Left ventricle myocardium inferior (tissue), 1 donor: Measurements from ENCODE around the gene OGFR. TPM values are rescaled to one million over a fixed set of nuclear protein-coding genes. Genes with fewer than 3 reads are reported as not detected.
"Not testable (repeated sequence)": the region's sequence is repeated elsewhere in the genome, so short reads cannot be mapped to it uniquely, and the experiment has no call there.

Source experiments
- DNase-seq: peaks from one replicate; pipeline ENCODE4 v3.0.0-alpha.2; 2020
- H3K27ac ChIP-seq: fragments of 200-600 bp; replicated peaks from 2 replicates; pipeline ENCODE4 v1.8.0; 2021
- H3K27me3 ChIP-seq: fragments of 200-600 bp; 2 replicates; pipeline ENCODE4 v1.8.0; 2021; ENCODE audit warnings: low read depth
- H3K36me3 ChIP-seq: fragments of 200-600 bp; 2 replicates; pipeline ENCODE4 v1.8.0; 2021
- H3K4me1 ChIP-seq: fragments of 200-600 bp; 2 replicates; pipeline ENCODE4 v1.8.0; 2021
- H3K4me3 ChIP-seq: fragments of 200-600 bp; 2 replicates; pipeline ENCODE4 v1.8.0; 2021; ENCODE audit warnings: mild to moderate bottlenecking, moderate library complexity
- H3K9me3 ChIP-seq: fragments of 200-600 bp; replicated peaks from 2 replicates; pipeline ENCODE4 v1.8.0; 2021
- CTCF ChIP-seq: fragments of 200-600 bp; IDR thresholded peaks from 2 replicates; pipeline ENCODE4 v1.8.0; 2021; ENCODE audit warnings: antibody characterized with exemption, mild to moderate bottlenecking, borderline replicate concordance
- intact Hi-C: fragments of 100-400 bp; cut with micrococcal nuclease; formaldehyde crosslinking; loops from one replicate; pipeline ENCODE4 v1.11.0; 2022
- total RNA-seq: library from RNA; stranded (reverse); fragmentation: NEBNext Ultra II Directional; extraction: Animal tissue kit (Norgen Biotek cat#: 25700); gene quantifications from one replicate; pipeline ENCODE4 v1.2.1, GENCODE V29; 2021
- donor health status: DM: no; HTN: yes; CAD: no; lungs with severe emphysema.

The OGFR gene
- total RNA-seq, 1 donor from 2014 or later: 19.2 TPM

GRCh38 chr20:62850333-62850974, 45.8 kb downstream of the OGFR start:
- H3K36me3 ChIP-seq: peaks cover 34% of the 10 kb centered on the region
- no peak for TF ChIP-seq CTCF
- H3K27me3 ChIP-seq: no peaks in the 10 kb centered on the region
- H3K27ac ChIP-seq: no peak overlapping the region
- no peak overlapping the region for H3K4me3 ChIP-seq
- intact Hi-C loops: no loop called here
- peaks cover 3% of the 10 kb centered on the region for H3K4me1 ChIP-seq
- no peak for DNase-seq
- no peaks in the 10 kb centered on the region for H3K9me3 ChIP-seq

- TF ChIP-seq CTCF: no peak
- Histone ChIP-seq H3K9me3 (no peaks in the 10 kb centered on the region), H3K27ac (no peak overlapping the region), H3K36me3 (peaks cover 39% of the 10 kb centered on the region), H3K4me1 (peaks cover 3% of the 10 kb centered on the region), H3K4me3 (no peak overlapping the region), H3K27me3 (no peaks in the 10 kb centered on the region)
- intact Hi-C loops: no loop called here
- DNase-seq: no peak
These were observed 47.6 kb downstream of the OGFR start for GRCh38 chr20:62852196-62852595.

- peaks cover 42% of the 10 kb centered on the region for H3K36me3 ChIP-seq
- intact Hi-C loops: no loop called here
- no peak overlapping the region for H3K27ac ChIP-seq
- no peak overlapping the region for H3K4me3 ChIP-seq
- no peaks in the 10 kb centered on the region for H3K27me3 ChIP-seq
- H3K4me1 ChIP-seq: no peaks in the 10 kb centered on the region
- no peak for TF ChIP-seq CTCF
- no peaks in the 10 kb centered on the region for H3K9me3 ChIP-seq
- no peak for DNase-seq
These were observed 48.2 kb downstream of the OGFR start for GRCh38 chr20:62852841-62853240.

GRCh38 chr20:62853304-62853703, 48.7 kb downstream of the OGFR start:
- H3K27me3 ChIP-seq, DNase-seq, H3K4me1 ChIP-seq, H3K27ac ChIP-seq, H3K4me3 ChIP-seq, H3K9me3 ChIP-seq, intact Hi-C loops: not testable (repeated sequence)
- peaks cover 42% of the 10 kb centered on the region for H3K36me3 ChIP-seq

- H3K36me3 ChIP-seq: peaks cover 42% of the 10 kb centered on the region
- DNase-seq: no peak
- intact Hi-C loops: no loop called here
These were observed 49.5 kb downstream of the OGFR start for GRCh38 chr20:62854121-62854520.

More at GRCh38 chr20:62854121-62854520, 49.5 kb downstream of the OGFR start:
- Histone ChIP-seq H3K4me1 (no peaks in the 10 kb centered on the region), H3K27ac (no peak overlapping the region), H3K9me3 (no peaks in the 10 kb centered on the region), H3K4me3 (no peak overlapping the region), H3K27me3 (no peaks in the 10 kb centered on the region)
- no peak for TF ChIP-seq CTCF
